ENCODE data around the gene YPEL5. TPM values are rescaled to one million over a fixed set of nuclear protein-coding genes. Genes with fewer than 3 reads are reported as not detected.

Gene YPEL5
- total RNA-seq, 1 experiment from 2014 or later: 14.8 TPM

DNA sequence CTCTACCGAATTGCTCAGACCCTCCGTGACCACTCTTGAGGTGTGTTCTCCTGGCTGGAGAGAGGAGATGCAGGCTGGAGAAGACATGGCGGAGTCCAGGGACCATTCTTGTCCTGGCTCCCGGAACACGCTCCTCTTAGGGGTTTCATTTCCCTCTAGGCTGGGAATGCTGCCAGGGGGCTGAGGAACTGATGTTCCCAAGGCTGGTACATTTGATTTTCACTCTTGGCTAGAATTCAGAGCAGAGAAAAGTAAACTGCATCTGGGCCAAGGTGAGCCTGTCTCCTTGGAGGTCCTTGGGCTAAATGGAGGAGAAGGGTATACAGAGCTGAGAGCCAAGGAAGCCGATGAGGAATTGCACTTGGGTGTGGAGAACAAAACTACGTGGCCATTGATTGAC, 56.3 kb downstream of the YPEL5 start:
- DNase-seq (ENCODE audit: low spot score): no peak

DNA sequence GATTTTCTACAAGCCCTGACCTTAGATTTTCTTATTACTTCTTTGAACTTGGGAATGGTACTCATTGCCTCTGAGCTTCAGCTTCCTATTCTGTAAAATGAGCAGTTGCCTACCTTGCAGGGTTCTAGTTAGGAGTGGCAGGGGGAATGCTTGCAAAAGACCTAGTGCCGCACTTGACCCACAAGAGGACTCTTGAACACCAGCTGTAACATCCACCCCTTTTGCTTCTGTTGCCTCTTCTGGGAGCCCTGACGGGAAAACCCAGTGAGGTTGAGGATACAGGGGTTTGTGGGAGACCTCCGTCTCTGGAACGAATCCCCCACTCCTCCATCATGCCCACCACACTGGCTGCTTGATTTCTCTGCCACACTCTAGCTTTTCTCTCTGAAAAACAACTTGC, 57.5 kb downstream of the YPEL5 start:
- DNase-seq (ENCODE audit: low spot score): no peak

DNA sequence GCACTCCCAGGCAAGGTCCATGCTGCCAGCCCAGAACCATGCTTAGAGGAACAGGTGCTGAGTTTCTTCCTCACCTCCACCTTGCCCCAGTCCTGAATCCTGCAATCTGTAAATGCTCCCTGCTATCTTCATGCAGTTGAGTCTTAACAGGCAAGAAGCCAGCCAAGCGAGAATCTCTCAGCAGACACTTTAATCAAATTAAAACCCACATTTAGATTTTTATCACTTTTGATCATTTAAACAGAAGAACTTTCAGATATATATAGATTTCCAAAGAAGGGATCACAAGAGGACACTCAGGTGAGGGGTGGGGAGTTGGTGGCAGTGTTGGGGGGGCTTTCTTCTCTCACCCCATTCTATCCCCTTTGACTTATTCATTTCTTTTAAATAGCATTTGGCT, 58.6 kb downstream of the YPEL5 start:
- no peak for DNase-seq (ENCODE audit: low spot score)

DNA sequence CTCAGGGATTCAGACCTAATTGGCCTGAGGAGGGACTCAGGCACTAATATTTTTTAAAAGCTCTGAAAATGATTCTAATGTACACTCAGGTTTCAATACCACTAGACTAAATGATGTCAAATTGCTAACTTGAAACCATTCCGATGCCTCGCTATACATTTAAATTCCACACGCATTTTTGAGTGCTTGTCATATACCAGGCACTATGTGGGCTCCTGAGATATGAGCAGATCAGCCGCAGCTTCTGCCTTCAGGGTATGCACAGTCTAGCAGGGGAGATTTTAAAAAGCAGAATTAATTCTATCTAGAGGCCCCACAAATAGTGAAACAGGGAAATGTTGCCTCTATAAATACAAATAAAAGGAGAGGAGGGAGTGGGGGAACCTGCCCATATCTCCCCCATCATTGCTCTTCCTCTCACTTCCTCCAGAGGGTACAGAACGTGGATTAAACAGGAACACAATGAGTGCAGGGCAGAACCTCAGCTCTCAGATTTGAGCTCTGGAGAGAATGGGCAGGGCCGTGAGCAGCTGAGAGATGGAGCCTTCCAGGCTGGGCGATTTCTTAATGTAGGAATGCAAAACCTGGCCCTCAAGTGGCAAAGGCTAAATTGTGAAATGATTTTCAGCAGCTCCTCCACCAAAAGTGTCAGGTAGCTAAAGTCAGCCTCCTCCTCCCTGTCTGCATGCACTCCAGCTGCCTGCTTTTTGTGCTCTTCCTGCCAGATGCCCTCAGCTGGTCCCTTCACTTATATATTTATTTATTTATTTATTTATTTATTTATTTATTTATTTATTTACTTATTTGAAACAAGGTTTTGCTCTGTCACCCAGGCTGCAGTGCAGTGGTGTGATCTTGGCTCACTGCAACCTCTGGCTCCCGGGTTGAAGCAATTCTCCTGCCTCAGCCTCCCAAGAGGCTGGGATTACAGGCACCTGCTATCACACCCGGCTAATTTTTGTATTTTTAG, 59.9 kb downstream of the YPEL5 start:
- no peak for DNase-seq (ENCODE audit: low spot score)

DNA sequence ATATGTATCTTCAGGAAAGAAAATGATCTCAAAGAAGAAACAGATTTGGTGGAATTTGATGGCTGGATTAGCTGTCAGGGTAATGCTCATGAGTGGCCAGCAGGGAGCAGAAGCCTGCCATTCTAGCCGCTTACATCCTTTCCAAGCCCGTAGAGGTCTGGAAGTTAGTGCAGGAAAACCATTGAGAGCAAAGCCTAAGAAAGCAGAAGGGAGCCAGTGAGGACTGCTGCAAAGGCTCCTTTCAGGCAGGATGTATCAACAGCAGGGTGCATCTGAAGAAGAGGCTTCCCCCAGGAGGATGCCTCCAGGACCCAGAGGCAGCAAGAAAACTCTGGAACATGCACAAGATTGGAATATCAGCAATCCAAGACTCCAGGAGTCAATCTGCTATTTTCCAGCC, 61.6 kb downstream of the YPEL5 start:
- peak; percentile 82 for DNase-seq (ENCODE audit: low spot score)

DNA sequence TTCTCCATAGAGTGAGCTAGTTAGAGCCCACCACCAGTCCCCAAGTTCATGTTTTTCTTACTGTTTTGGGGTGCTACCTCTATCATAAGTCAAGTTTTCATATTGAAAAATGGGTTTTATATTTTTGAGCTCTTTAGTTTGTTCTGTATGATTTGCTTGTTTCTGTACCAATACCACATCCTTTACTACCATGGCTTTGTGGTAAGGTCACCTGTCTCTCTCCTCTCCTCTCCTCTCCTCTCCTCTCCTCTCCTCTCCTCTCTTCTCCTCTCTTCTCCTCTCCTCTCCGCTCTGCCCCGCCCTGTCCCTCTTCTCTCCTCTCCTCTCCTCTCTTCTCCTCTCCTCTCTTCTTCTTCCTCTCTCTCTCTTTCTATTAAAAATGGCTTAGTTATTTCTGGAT, 62.4 kb downstream of the YPEL5 start:
- DNase-seq (ENCODE audit: low spot score): no peak

Small RNA genes within 50 kb of the gene (small RNA-seq; reads per million reads assigned to genes)
- gene SNORA10B: not detected

Other genes starting within 250 kb of the YPEL5 start
- not detected in 2 replicates for gene ALK, start 225.4 kb upstream of the YPEL5 start, total RNA-seq (2014; rRNA removed; shearing (Covaris generic))
- 0.10 and 0.42 TPM in 2 replicates for gene LBH, start 84.5 kb downstream of the YPEL5 start, total RNA-seq (2014; rRNA removed; shearing (Covaris generic))